ENCODE measurements around the gene GRIN1. TPM values are rescaled to one million over a fixed set of nuclear protein-coding genes. Genes with fewer than 3 reads are reported as not detected.

Gene GRIN1
- polyA plus RNA-seq, 3 donors, result 0.34 TPM; not detected in 2

DNA sequence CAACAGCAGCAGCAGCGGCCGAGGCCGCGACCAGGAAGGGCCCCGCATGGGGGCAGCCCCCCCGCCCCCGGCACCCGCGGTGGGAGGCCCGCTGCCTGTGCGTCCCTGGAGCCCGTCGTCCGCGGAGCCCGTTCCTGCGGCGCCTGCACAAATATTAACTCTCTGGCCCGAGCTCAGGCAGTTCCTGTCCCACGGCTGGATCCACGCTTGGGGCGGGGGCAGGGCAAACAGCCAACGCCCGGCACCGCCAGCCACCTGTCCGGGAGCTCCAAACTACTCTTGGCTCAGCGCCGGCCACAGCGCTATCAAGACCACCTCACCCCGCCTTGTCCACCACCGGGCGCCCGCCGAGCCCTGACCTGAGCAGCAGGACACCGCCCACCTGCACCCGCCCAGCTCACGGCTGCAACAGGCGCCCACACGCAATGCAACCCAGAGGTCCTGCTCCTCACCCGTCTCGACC lies 31.0 kb downstream of the GRIN1 start, which contains the start of gene LRRC26:
Gene LRRC26, minus strand, starts transcription at position 156 of the 463 bp plus-strand sequence. Its CDS starts 108 bp downstream, at position 48.
- DNase-seq (ENCODE audit: extremely low read depth in 1 of 11, low read depth in 9 of 11, low spot score in 4 of 11), result no peak

DNA sequence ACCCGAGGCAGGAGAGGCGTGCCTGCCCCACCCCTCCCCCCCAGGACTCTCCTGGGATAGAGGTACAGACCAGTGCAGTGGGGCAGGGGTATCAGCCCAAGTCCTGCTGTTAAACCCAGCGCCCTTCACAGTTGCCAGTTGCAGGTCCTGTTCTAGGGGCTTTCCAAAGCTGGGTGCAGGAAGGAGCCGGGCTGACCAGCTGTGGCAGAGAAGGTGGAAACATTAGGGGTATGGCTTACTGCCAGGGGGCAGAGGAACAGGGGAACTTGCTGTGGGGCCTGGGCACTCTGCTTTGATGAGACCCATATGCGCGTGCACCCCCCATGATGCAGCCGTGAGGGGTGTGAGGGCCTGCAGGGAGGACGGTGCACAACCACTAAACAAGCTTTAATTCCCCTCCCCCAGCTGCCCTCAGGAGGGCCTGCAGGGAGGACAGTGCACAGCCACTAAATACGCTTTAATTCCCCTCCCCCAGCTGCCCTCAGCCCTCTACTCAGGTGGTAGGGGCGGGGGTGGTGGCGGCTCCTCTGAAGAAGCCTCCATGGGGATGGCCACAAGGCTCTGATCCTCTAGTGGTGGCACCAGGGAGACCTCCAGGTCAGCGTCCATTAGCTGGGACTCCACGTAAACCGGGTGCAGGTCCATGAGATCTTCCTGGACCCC lies 31.7 kb downstream of the GRIN1 start:
- no peak for DNase-seq (ENCODE audit: extremely low read depth in 1 of 11, low read depth in 9 of 11, low spot score in 4 of 11)

DNA sequence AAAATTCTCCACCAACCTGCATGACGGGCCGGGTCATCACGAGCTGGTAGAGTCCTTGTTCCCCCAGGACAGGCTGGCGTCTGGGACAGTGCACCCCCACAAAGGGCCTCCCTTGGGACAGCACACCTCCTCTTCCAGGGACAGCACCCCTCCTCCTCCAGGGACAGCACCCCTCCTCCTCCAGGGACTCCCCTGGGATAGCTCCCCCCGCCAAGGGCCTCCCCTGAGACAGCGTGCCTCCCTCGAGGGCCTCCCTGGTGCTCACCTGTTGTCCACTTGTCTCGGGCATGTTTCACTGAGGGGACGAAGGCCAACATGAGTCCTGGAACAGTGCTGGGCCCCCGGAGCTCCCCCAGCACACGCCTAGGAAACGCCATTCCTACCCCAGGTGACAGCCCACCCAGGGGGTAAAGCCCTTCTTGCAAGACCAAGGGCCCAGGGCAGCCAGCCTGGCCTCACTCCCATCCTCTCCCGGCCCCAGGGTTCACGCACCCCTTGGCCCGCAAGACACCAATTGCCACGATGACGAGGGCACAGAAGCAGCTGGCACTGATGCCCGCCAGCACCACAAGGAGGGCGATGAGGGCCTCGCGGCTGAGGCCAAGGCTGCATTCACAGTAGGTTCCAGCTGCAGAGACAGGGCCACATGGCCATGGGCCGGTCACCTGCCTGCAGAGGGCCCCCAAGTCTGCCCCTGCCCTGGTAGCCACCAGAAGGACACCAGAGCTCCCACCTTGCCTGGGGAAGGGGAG lies 32.4 kb downstream of the GRIN1 start:
- no peak for DNase-seq (ENCODE audit: extremely low read depth in 1 of 11, low read depth in 9 of 11, low spot score in 4 of 11)

DNA sequence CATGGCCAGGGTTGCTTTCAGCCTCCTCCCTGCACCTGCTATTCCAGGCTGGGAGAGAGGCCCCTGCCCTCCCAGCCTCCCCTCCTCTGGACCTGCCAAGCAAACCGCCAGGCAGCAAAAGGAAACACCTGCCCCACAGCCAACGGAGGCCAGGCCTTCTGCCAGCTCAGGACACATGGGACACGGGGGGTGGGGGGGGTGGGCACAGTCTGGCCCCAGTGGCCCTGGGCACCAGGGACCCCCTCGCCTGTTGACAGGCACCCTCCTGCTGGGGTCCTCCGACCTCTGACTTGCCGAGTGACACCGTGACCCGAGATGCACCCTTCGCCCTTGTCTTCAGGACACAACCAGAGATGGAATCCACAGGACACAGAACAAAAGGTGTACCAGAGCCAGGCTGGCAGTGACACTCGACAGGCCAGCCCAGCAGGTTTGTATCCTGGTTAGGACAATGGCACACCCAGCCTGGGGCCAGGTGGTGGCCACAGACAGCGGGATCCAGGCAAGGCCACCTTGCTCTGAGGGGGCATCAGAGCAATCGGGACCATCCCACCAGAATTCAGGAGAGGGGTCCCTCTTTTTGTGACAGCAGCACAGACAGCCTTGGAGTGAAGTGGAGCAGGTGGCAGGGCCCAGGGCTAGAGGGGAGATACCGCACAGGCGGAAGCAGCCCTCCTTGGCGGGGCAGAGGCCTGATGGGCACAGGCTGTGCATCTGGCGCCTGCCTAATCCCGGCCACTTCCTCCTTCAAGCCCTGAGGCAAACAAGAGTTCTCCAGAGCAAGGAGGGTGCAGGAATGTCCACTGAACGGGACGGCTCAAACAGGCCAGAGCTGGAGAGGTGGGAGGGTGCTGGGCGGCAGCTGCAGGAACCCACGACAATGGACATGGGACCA lies 34.2 kb downstream of the GRIN1 start:
- DNase-seq (ENCODE audit: extremely low read depth in 1 of 11, low read depth in 9 of 11, low spot score in 4 of 11), result no peak

DNA sequence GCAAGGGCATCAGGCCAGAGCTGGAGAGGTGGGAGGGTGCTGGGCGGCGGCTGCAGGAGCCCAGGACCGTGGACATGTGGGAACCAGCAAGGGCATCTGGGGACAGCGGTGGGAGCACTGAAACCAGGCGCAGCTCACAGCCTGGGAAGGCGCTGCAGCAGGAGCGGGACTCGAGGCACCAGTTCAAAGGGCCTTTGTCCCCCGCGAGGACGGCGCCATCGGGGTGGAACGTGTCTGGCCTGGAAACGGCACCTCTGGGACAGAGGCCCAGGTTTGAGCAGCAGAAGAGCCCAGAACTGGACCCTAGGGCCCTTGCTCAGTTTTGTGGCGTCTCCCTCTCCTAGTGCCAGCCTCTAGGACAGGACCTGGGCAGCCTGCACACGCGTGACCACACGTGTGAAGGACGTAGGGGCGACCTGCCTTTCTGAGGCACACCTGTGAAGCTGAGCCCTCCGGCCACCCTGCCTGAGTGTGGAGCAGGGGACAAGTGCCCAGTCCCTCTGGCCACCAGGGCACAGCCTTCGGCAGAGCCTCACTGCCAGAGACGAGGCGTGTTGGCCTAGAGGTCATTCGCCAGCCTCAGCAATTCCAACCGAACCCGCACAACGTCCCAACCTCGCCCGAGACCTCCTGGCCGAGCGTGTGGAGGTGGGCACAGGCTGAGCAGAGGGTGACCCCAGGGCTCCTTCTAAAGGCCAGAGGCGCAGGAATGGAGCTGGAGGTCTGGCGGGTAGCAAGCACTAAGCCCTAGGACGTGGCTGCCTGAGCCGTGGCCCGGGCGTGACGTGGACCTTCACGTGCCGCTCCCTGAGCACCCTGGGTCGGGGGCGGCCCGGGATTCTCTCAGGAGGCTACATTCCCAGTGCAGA lies 35.1 kb downstream of the GRIN1 start:
- no peak for DNase-seq (ENCODE audit: extremely low read depth in 1 of 11, low read depth in 9 of 11, low spot score in 4 of 11)

DNA sequence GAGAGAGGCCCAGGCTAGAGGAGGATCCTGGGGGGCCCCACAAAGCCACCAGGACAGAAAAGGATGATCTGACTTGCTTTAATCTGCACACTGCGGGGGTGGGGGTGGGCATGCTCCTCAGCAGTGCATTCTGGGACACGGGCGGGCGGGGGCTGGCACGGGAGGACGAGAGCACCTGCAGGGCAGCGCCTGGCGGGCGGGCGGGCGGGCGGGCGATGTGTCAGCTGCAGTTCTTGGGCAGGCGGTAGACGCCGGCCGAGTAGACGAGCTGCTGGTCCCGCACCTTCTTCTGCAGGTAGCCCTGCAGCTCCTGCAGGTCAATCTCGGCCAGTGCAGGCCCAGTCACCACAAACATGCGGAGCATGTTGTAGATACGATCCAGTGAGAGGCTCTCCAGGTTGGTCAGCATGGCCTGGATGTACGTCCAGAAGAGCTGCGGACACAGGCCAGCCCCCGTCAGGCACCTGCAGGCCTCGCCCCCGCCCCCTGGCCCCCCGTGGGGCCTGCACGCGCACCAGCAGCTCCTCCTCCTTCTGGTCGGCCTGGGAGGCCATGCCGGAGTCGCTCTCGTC lies 35.9 kb downstream of the GRIN1 start:
- DNase-seq (ENCODE audit: extremely low read depth in 1 of 11, low read depth in 9 of 11, low spot score in 4 of 11), result no peak

DNA sequence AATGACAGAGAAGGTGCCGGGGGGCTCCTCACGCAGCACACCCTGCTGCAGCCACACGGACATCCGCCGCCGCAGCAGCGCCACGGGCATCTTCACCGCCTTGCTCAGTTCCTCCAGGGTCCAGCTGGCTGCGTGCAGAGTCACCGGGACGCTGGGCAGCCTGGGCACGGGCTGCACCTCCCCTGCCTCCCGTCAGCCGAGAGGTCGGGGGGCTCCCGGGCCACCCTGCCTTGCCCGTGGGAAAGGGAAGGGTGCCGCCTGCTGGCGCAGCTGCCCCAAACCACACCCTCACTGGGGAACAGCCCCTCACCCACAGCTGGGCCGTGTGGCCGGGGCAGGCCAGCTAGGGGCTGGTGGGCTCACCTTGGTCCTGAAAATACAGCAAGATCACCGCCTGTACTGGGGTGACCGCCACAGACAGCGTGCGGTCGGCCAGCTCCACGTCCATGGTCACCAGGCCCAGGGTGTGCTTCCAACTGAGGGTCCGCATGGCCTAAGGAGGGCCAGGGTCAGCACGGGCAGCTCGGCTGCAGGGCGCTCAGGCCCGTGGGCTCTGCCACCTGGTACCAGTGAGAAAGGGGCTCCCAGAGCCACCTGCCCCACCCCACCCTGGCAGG lies 36.5 kb downstream of the GRIN1 start:
- no peak for DNase-seq (ENCODE audit: extremely low read depth in 1 of 11, low read depth in 9 of 11, low spot score in 4 of 11)

DNA sequence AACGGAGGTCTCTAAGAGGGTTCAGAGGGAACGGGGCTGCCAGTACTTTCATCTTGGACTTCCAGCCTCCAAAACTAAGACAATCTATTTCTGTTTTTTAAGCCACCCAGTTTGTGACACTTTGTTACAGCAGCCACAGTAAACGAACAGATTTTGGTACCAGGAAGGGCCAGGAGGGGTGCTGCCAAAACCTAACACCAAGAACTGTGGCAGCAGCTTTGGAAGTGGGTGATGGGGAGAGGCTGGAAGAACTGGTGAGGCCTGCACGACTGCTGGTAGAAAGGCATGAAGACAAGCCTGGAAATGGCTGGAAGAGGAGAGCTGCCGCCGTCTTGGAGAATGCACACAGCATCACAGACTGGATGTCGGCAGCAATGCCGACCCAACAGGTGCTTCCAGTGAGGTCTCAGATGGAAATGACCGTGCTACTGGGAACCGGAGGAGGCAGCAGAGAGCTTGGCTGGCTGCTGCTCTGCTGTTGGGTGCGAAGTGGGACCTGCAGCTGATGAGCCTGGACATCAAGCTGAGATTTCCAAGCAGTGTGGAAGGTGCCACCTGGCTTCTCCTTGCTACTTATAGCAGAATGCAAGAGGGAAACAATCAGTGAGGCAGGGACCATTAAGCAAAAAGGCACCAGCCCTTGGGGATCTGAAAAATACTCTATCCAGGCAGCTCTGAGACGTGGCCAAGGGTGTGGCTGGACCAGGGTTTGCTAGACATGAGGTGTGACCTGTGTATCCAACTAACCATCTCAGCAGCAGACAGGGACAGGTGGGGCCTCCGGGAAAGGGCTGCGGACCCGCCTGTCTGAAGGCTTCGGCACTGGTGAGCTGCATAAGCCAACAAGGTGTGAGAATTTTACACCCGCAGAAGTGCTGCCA lies 37.6 kb downstream of the GRIN1 start:
- no peak for DNase-seq (ENCODE audit: extremely low read depth in 1 of 11, low read depth in 9 of 11, low spot score in 4 of 11)

DNA sequence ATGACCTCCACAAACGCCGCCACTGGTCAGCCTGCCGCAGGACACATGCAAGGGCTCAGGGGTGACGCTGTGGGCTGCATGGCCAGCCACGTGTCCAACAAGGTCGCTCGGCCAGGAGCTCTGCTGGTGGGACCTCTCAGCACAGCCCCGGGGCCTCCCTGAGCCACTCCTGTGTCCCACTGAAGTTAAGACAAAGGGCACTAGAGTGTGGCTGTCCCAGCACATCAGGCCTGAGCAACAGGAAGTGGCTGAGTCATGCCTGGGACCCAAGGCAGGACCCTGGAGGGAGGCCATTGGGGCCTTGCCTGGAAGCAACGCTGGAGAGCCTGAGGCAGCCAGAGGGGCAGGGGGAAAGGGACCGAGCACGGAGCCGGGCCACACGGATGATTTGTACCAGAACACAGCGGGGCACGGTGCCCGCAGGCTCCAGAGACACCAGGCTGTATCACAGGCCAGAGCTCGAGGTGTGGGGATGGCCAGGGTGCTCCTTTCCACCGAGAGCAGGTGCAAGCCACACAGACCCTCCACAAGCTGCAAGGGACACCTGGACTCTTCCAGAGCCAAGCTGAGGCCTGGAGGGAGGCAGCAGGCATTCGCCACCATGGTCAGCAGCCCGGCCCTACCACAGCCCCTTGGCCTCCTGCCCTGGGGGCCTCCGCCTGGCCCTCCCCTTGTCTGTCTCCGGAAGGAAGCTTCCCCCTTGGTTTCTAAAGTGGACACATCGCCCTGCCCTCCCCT lies 39.4 kb downstream of the GRIN1 start:
- no peak for DNase-seq (ENCODE audit: extremely low read depth in 1 of 11, low read depth in 9 of 11, low spot score in 4 of 11)

DNA sequence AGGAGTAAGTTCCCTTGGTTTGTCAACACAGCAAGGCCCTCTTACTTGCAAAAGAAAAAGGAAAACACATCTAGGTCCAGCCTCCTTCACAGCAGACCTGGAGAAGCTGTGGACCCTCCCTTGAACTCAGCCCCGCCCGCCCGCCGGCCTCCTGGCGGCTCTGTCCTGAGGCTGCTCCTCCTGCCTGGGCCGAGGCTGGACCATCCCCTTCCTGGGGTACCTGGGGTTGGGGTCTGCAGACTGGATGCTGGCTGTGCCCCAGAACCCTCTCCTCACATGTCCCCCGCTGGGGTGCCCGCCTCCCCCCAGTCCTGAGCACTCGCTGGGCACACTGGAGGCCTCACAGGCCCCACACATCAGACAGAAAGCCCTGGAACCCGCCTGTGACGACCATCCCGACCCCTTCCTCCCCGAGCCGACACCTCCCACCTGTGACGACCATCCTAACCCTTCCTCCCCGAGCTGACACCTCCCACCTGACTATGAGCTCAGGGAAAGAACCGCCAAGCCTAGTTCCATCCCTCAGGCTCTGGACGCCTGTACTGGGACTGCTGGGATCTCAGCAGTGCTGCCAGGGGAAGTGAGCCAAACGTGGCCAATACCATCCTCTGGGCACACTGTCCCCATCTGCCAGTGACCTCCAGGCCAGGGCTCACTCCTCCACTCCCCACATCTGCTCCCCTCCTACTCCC lies 40.1 kb downstream of the GRIN1 start:
- no peak for DNase-seq (ENCODE audit: extremely low read depth in 1 of 11, low read depth in 9 of 11, low spot score in 4 of 11)

DNA sequence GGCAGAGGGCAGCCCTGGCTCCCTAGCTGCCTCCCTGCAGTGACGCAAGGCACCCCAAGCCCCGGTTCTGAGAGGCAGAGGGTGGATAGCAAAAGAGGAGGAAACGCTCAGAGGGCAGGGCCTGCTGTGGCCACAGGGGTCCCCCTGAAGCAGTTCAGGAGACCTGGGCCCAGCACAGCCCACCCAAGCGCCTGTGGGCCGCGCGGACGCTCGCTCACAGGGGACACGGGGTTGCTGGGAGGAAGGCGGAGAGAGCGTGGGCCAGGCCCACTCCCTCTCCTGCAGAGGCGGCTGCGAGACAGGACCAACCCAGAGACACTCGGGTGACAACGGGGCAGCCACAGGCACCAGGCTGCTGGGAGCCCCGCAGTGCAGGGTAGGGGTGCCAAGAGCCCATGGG lies 40.8 kb downstream of the GRIN1 start:
- DNase-seq (ENCODE audit: extremely low read depth in 1 of 11, low read depth in 9 of 11, low spot score in 4 of 11), result no peak

DNA sequence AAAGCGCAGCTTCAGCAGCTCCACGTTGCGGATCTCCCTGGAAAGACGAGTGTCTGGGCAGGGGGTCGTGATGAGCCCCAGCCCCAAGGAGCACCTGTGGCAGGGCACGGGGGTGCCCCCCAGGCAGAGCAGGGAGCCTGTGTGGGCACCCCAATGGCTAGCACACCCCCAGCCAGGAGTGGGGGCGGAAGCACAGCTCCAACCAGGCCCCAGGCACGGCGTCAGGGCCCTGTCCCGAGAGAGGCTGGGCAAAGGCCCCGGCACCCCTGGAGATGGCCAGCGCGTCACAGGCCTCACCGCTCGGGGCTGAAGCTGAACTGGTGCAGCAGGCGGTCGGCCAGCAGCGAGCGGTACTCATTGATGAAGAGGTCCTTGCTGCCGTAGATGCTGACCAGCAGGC lies 41.5 kb downstream of the GRIN1 start:
- no peak for DNase-seq (ENCODE audit: extremely low read depth in 1 of 11, low read depth in 9 of 11, low spot score in 4 of 11)

DNA sequence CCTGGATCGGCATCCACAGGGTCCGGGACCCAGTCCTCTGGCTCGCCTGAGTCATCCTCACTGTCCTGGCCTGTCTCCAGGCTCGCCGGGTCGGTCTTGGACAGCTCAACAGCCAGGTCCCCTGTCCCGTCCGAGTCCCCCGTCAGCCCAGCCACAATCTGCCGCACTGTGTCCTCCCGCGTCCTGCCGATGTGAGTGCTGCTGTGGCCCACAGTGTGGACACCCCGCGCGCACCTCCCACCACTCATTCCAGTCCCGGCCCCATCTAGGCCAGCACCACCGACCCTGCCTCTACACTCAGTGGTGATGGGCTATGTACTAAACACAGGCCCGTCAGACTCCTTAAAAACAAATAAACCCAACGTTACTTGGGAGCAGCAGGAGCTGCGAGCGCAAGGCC lies 42.7 kb downstream of the GRIN1 start:
- DNase-seq (ENCODE audit: extremely low read depth in 1 of 11, low read depth in 9 of 11, low spot score in 4 of 11), result no peak

DNA sequence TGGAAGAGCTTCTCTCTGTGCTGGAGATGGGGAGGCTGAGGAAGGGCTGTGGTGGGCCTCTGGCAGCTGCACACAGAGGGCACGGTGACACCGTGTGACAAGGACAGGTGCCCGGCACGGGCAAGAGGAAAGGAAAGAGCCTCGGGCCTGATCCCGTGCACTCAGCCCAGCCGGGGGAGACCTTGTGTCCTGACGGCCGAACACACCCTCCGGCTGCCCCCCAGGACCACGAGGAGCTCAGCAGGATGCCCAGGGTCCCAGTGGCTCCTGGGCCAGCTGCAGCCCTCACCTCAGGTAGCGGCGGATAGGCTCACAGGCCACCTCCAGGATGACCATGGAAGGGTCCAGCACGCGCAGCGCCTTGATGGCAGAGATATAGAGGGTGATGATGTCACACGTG lies 43.9 kb downstream of the GRIN1 start:
- no peak for DNase-seq (ENCODE audit: extremely low read depth in 1 of 11, low read depth in 9 of 11, low spot score in 4 of 11)

DNA sequence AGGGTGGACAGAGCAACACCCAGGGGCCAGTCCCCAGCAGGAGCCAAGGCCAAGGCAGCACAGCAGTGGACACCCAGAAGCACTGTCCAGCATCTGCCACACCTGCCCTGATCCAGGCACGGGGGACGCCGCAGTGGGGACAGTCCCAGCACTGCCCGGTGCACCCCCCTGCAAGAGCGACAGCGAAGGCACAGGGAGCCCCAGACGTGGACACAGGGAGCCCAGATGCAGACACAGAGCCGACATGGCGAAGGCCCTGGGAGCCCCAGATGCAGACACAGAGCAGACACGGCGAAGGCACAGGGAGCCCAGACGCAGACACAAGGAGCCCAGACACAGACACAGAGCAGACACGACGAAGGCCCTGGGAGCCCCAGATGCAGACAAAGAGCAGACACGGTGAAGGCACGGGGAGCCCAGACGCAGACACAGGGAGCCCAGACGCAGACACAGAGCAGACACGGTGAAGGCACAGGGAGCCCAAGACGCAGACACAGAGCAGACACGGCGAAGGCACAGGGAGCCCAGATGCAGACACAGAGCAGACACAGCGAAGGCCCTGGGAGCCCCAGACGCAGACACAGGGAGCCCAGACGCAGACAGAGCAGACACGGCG lies 45.1 kb downstream of the GRIN1 start:
- no peak for DNase-seq (ENCODE audit: extremely low read depth in 1 of 11, low read depth in 9 of 11, low spot score in 4 of 11)

Measured in renal cortex interstitium (tissue), 11 donors.